CD4-positive, alpha-beta T cell (primary cell): ENCODE results near the gene SPG11. TPM values are rescaled to one million over a fixed set of nuclear protein-coding genes. Genes with fewer than 3 reads are reported as not detected.

Experiments
- ATAC-seq: fragments of 200-7000 bp; cut with Tn5 transposase; one replicate; pipeline ENCODE4 v1.10.0; 2022; ENCODE audit warnings: mild to moderate bottlenecking; ENCODE audit not compliant: poor library complexity
- CTCF ChIA-PET: fragments of 350-600 bp; sonication (Branson Sonifier 250); formaldehyde crosslinking; loops from one replicate; lab custom pipeline; 2021; ENCODE audit warnings: antibody characterized with exemption, inconsistent platforms; lab: Charles Lee
- POLR2A ChIA-PET: fragments of 350-600 bp; sonication (Branson Sonifier 250); formaldehyde crosslinking; loops from one replicate; lab custom pipeline; 2021; ENCODE audit warnings: antibody characterized with exemption, inconsistent platforms; lab: Charles Lee
- DNase-seq, 14 experiments: peaks; one replicate each; pipeline ENCODE4 v3.0.0-alpha.2; 2013 to 2020; ENCODE audit warnings: mixed read lengths in 2 of 14
- H3K27ac ChIP-seq, 2 donors: one replicate each; pipeline versions ENCODE4 v1.5.1 to v1.7.0; 2013; ENCODE audit warnings: low read length in 2 of 2, low read depth in 1 of 2, mild to moderate bottlenecking in 1 of 2
- H3K27me3 ChIP-seq, 2 experiments: 1 replicate in 1 of 2; 2 replicates in 1 of 2; pipeline versions ENCODE4 v1.6.1 to v1.7.0; 2013; ENCODE audit warnings: low read length in 2 of 2, control low read depth in 1 of 2, mild to moderate bottlenecking in 1 of 2, moderate library complexity in 1 of 2; ENCODE audit not compliant: insufficient read depth in 2 of 2, control insufficient read depth in 1 of 2
- H3K36me3 ChIP-seq: one replicate; pipeline ENCODE4 v1.6.1; 2013; ENCODE audit warnings: low read length, control low read depth; ENCODE audit not compliant: insufficient read depth
- H3K4me1 ChIP-seq: one replicate; pipeline ENCODE4 v1.6.1; 2013; ENCODE audit warnings: low read length, control low read depth; ENCODE audit not compliant: insufficient read depth
- H3K4me3 ChIP-seq: one replicate; pipeline ENCODE4 v1.5.1; 2013; ENCODE audit warnings: mild to moderate bottlenecking, low read length, moderate library complexity
- H3K9me3 ChIP-seq, 2 experiments: 1 replicate in 1 of 2; 2 replicates in 1 of 2; pipeline versions ENCODE4 v1.6.1 to v1.7.0; 2013; ENCODE audit warnings: low read length in 2 of 2, mild to moderate bottlenecking in 2 of 2, control low read depth in 1 of 2, moderate library complexity in 1 of 2; ENCODE audit not compliant: control insufficient read depth in 1 of 2, insufficient read depth in 1 of 2
- H3K27ac Mint-ChIP-seq: one replicate; pipeline ENCODE4 v1.8.0; 2020; ENCODE audit warnings: mixed read lengths
- H3K27me3 Mint-ChIP-seq: one replicate; pipeline ENCODE4 v1.8.0; 2021; ENCODE audit warnings: mixed read lengths
- H3K36me3 Mint-ChIP-seq: one replicate; pipeline ENCODE4 v1.8.0; 2021; ENCODE audit warnings: low read depth, mixed read lengths
- H3K4me1 Mint-ChIP-seq: one replicate; pipeline ENCODE4 v1.8.0; 2021; ENCODE audit warnings: low read depth, mixed read lengths
- H3K4me3 Mint-ChIP-seq: one replicate; pipeline ENCODE4 v1.8.0; 2020; ENCODE audit warnings: mild to moderate bottlenecking, mixed read lengths
- H3K9me3 Mint-ChIP-seq: one replicate; pipeline ENCODE4 v1.8.0; 2020; ENCODE audit warnings: mixed read lengths
- CTCF ChIP-seq: fragments of 200-600 bp; IDR thresholded peaks from one replicate; pipeline ENCODE4 v1.8.0; 2022; ENCODE audit warnings: antibody characterized with exemption, mild to moderate bottlenecking
- intact Hi-C, 2 experiments: fragments of 100-400 bp; cut with DNase I in 1 of 2; cut with micrococcal nuclease in 1 of 2; formaldehyde crosslinking; loops; one replicate each; pipeline versions ENCODE4 v1.15.1 to v1.9.0; 2023 to 2025; cut with DNase I, micrococcal nuclease
- total RNA-seq, 174 experiments: library from RNA in 2 of 174; stranded (reverse) in 2 of 174; gene quantifications; one replicate each; pipeline ENCODE4 v1.2.3 and lab custom pipeline; 2021 to 2026

The SPG11 gene
- total RNA-seq, 2 experiments from 2014 or later, result 49.9 to 51.3 TPM

- no peak for DNase-seq
- H3K27ac Mint-ChIP-seq, result peak overlapping the region; percentile 76
- ATAC-seq, result no peak
- intact Hi-C loops, result no loop called here
- Histone ChIP-seq H3K4me3 (no peak overlapping the region), H3K36me3 (peaks cover 48% of the 10 kb centered on the region), H3K4me1 (peaks cover 3% of the 10 kb centered on the region), H3K27me3 (no peaks in the 10 kb centered on the region), H3K9me3 (no peaks in the 10 kb centered on the region), H3K27ac (no peak overlapping the region)
- CTCF ChIA-PET, result no interaction called here
- TF ChIP-seq CTCF, result no peak
- H3K4me1 Mint-ChIP-seq, result peaks cover 12% of the 10 kb centered on the region
- no peaks in the 10 kb centered on the region for H3K9me3 Mint-ChIP-seq
- no peak overlapping the region for H3K4me3 Mint-ChIP-seq
- POLR2A ChIA-PET, result no interaction called here
- H3K36me3 Mint-ChIP-seq, result peaks cover 53% of the 10 kb centered on the region
- no peaks in the 10 kb centered on the region for H3K27me3 Mint-ChIP-seq
These were observed 90.1 kb downstream of the SPG11 start for GRCh38 chr15:44573386-44573785.

- Mint-ChIP-seq H3K27me3 (no peaks in the 10 kb centered on the region), H3K4me3 (no peak overlapping the region), H3K36me3 (peaks cover 73% of the 10 kb centered on the region), H3K9me3 (no peaks in the 10 kb centered on the region), H3K4me1 (peaks cover 10% of the 10 kb centered on the region), H3K27ac (peak overlapping the region; percentile 39)
- Histone ChIP-seq H3K4me3 (no peak overlapping the region), H3K9me3 (peaks cover 0 to 2% of the 10 kb centered on the region in 2 experiments), H3K4me1 (no peaks in the 10 kb centered on the region), H3K36me3 (peaks cover 76% of the 10 kb centered on the region), H3K27me3 (no peaks in the 10 kb centered on the region), H3K27ac (no peak overlapping the region)
- no peak for TF ChIP-seq CTCF
- CTCF ChIA-PET, result interaction anchor here (1.5 kb wide), 1 partner anchor 14 kb away, joined by 6 read pairs; no protein-coding TSS in a partner anchor
- no peak for ATAC-seq
- no peak for DNase-seq
- POLR2A ChIA-PET, result no interaction called here
- intact Hi-C loops, result no loop called here
These were observed 93.1 kb downstream of the SPG11 start for GRCh38 chr15:44570361-44570760.

GRCh38 chr15:44569316-44569715, 94.1 kb downstream of the SPG11 start:
- DNase-seq, result no peak
- Histone ChIP-seq H3K9me3 (peaks cover 0 to 5% of the 10 kb centered on the region in 2 experiments), H3K4me1 (no peaks in the 10 kb centered on the region), H3K4me3 (no peak overlapping the region), H3K27ac (no peak overlapping the region), H3K36me3 (peaks cover 78% of the 10 kb centered on the region), H3K27me3 (no peaks in the 10 kb centered on the region)
- ATAC-seq, result no peak
- ChIA-PET CTCF (interaction anchor here (1.5 kb wide), 1 partner anchor 15 kb away, joined by 6 read pairs; no protein-coding TSS in a partner anchor), POLR2A (no interaction called here)
- intact Hi-C loops, result no loop called here
- peaks cover under 1% of the 10 kb centered on the region for H3K4me1 Mint-ChIP-seq
- H3K27me3 Mint-ChIP-seq, result no peaks in the 10 kb centered on the region
- H3K27ac Mint-ChIP-seq, result no peak overlapping the region
- peaks cover 73% of the 10 kb centered on the region for H3K36me3 Mint-ChIP-seq
- no peak for TF ChIP-seq CTCF
- no peak overlapping the region for H3K4me3 Mint-ChIP-seq
- no peaks in the 10 kb centered on the region for H3K9me3 Mint-ChIP-seq
